ENCODE measurements around the gene ARFIP1.
"Not testable (repeated sequence)": the region's sequence is repeated elsewhere in the genome, so short reads cannot be mapped to it uniquely, and the experiment has no call there.

Gene ARFIP1

DNA sequence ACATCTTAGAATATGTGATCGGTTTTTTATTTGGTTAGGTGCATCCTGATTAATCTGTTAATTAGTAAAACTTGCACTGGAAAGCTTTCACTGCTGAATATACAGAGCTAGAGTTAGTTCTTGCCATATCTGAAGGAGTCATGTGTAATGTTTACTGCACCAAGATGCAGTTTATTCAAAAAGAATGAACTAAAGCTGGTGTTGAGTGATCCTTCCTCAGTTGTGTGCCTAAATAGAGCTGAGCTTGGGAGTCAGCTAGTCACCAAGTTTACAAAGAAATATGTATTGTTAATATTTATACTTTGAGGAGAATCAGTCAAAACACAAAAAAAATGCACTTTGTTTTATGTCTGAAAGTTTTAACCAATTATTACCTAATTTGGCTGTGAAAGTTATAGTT lies 102.2 kb downstream of the ARFIP1 start:
- H3K4me3 ChIP-seq (ENCODE audit: low read depth, low read length) = no peak overlapping the region
- no peak for DNase-seq (ENCODE audit: low read depth)

DNA sequence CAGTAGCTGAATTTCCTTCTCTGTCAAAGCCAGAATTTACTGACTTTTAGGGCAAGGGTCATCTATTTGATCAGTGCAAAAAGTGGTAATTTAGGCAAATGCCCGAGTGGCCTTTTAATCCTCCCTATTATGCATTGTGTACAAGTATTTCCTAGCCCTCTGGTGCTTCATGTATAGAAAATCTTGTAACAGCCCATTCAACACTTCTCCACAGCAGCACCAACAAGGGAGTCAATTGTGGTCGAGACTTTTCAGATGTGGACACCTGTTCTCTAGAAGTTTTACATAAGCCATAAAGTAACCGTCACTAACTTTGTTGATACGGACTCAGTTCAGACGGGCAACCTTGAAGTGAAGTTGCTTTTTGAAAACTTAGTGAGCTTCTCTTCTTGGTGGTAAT lies 105.4 kb downstream of the ARFIP1 start:
- no peak for DNase-seq (ENCODE audit: low read depth)
- H3K4me3 ChIP-seq (ENCODE audit: low read depth, low read length) = no peak overlapping the region

DNA sequence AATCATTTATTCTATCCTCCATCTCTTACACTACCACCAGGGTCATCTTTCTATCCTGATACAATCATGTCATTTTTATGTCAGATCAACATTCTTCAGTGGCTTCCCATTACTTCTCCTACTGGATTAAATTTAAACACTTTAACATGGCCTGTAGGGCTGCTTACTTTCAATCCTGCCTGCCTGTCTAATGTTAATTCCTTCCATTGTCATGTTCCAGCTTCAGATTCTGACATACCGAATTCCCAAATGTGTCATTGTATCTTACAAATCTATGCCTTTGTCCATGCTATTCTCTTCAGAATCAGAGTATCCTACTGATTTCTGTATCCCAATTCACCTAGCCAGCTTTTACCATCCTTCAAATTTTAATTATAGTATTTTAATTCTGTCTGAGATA lies 106.4 kb downstream of the ARFIP1 start:
- H3K4me3 ChIP-seq (ENCODE audit: low read depth, low read length) = no peak overlapping the region

DNA sequence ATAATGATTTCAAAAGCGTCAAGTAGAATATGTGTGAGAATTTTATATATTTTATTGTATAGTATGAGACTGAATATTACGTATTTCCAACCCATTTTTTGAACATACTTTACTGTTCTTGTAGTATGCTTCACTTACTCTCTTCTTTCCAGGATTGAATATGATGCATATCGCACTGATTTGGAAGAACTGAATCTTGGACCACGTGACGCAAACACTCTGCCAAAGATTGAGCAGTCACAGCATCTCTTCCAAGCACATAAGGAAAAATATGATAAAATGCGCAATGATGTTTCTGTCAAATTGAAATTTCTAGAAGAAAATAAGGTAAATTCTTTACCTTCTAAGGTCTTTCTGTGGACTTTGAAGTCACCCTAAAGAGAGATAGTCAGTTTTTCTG lies 108.2 kb downstream of the ARFIP1 start:
- DNase-seq (ENCODE audit: low read depth) = no peak
- no peak overlapping the region for H3K4me3 ChIP-seq (ENCODE audit: low read depth, low read length)

More for the DNA sequence above, 106.4 kb downstream of the ARFIP1 start:
- DNase-seq (ENCODE audit: low read depth) = no peak

DNA sequence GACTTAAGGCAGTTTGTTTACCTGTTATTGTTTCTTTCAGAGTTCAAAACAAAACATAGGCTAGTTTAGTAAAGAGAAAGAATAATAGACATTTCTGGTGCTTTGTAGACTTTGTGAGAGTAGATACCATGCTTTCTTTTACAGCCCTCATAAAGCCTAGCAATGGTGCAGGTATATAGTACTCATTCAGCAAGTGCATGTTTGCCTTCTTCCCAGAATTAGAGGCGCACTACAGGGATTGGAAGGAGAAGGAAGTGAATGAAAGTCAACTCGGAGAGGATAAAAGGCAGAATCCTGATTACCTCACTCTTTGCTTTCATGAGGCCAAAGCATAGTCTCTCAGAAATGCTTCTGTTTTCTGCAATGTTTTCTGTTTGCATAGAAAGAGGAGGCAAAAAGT lies 113.2 kb downstream of the ARFIP1 start:
- no peak for DNase-seq (ENCODE audit: low read depth)

DNA sequence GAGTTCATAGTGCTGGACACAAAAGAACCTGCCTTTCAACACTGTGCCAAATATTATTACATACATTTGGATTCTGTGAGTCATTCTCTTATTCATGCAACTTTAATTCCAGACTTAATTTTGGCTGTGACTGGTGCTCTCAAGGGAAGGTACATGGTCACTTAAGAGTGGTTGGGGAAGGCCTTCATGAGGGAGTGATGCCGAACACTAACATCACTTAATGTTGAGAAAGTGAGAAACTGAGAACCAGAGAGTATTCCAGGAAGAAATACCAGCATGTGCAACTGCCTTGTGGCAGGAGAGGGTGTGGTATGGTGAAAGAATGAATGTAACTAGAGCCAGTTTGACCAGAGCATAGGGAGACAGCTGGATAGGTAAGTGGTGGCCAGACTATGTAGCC lies 114.9 kb downstream of the ARFIP1 start:
- peak; percentile 18 for DNase-seq (ENCODE audit: low read depth)
- H3K4me3 ChIP-seq (ENCODE audit: low read depth, low read length) = no peak overlapping the region

More for the DNA sequence above, 113.2 kb downstream of the ARFIP1 start:
- no peak overlapping the region for H3K4me3 ChIP-seq (ENCODE audit: low read depth, low read length)

DNA sequence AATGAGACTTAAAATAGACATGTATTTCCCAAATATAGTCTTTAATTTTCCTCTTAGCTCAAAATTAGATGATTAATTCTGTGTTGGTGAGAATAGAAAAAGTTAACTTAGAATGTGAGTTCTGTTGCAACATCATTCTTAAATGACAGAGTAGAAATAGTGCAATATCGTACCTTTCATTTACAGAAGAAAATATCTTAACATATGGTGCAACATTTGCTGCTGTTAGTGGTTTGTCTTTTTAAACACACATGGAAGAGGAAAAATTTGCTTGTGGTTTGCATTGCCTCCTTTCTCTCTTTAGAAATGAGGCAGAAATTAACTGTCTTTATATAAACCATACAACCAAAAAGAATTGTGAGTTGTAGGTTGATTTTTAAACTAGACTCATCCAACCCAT lies 117.1 kb downstream of the ARFIP1 start:
- DNase-seq (ENCODE audit: low read depth) = no peak
- H3K4me3 ChIP-seq (ENCODE audit: low read depth, low read length) = no peak overlapping the region

DNA sequence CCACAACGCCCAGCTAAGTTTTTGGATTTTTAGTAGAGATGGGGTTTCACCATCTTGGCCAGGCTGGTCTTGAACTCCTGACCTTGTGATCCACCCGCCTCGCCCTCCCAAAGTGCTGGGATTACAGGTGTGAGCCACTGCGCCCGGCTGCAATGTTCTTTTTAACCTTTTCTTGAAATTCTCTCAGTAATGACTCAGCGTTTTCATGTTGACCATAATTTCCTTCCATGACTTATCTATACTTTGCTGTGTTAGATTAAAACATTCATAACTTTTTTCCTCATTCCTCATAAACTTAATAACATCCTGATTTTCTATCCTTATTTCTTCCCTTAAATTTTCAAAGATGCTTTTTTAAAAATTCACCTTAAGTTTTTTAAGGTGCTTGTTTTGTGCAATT lies 118.4 kb downstream of the ARFIP1 start:
- H3K4me3 ChIP-seq (ENCODE audit: low read depth, low read length); DNase-seq (ENCODE audit: low read depth): not testable (repeated sequence)

DNA sequence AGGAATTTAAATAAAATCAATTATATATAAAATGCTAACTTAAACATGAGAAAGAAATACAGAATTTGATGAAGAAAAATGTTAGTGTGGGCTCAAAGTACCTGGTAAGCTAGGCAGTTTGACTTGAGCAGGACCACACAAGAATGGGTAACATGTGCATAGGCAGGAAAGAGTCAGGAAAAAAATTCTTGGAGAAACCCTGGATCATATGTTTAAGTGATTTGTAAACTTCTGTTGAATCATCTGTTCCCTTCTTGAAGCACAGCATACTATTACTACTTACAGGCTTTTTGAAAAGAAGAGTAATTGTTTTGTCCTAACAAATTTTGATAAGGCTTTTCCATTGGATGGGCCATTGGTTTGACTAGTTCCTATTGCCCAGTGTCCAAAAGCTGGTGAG lies 118.9 kb downstream of the ARFIP1 start:
- H3K4me3 ChIP-seq (ENCODE audit: low read depth, low read length) = no peak overlapping the region

DNA sequence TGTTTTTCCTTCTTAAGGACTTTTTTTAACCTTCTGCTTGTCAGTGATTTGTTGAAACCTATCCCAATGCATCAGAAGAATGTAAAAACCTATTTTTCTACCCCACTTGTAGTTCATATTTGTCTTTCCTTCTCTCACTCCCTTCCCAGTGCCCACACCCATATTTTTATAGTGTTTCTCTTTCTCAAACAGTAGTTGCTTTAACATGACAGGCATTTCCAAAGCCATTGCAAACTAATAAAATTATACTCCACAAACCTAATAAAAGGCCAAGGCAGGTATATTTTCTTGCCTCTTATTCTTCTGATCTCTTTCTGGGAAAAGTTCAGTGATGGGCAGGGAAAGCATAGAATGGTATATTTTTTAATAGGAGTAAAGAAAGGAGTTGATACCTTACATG lies 120.6 kb downstream of the ARFIP1 start:
- no peak for DNase-seq (ENCODE audit: low read depth)
- no peak overlapping the region for H3K4me3 ChIP-seq (ENCODE audit: low read depth, low read length)

More for the DNA sequence above, 118.9 kb downstream of the ARFIP1 start:
- DNase-seq (ENCODE audit: low read depth) = no peak

DNA sequence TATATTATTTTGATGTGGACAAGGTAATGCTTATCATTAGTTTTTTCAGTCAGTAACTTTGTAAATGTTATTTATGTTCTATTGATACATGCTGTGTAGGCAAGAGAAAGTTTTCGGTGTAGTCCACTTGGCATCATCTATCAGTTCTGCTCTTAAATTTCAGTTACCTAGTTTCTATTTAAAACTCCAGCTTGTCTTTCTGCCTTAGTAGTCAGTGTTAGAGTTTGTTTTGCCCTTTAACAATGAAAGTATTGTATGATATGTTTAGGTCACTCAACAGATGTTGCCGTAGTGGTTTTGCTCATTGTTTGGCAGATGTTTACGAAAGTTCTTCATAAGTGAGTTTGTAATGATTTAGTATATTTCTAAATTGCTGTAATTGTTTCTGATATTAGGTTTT lies 121.5 kb downstream of the ARFIP1 start:
- H3K4me3 ChIP-seq (ENCODE audit: low read depth, low read length) = no peak overlapping the region
- DNase-seq (ENCODE audit: low read depth) = no peak

DNA sequence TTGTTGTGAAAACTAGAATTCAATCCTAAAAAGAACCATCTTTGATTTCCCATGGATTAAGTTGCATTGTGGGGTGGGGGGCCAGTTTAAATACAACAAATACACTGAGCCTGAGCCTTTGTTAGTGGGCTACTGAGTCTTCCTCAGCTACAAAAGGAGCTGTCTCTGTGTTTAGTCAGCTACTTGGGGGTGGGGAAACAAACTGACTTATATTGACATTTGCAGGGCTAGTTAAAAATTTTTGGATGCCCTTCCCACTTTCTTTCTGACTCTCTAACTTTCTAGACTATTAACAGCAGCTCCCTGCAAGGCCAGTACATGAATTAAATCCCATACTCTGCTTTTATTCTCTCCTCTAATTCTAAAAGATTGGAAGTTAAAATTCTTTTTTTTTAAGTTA lies 123.9 kb downstream of the ARFIP1 start:
- H3K4me3 ChIP-seq (ENCODE audit: low read depth, low read length) = no peak overlapping the region
- DNase-seq (ENCODE audit: low read depth) = no peak

DNA sequence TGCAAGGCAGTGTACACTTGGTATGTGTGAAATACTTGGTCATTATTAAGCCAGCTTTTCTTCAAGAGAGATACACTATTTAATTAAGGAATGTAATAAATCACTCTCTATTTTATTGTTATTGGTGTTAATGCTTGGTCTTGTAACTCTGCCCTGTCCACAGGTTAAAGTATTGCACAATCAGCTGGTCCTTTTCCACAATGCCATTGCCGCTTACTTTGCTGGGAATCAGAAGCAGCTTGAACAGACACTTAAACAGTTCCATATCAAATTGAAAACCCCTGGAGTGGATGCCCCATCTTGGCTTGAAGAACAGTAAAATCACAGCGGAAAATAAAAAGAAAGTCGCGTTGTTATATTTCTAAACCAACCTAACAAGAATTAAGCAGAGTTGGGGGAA lies 130.1 kb downstream of the ARFIP1 start:
- H3K4me3 ChIP-seq (ENCODE audit: low read depth, low read length) = no peak overlapping the region
- no peak for DNase-seq (ENCODE audit: low read depth)

DNA sequence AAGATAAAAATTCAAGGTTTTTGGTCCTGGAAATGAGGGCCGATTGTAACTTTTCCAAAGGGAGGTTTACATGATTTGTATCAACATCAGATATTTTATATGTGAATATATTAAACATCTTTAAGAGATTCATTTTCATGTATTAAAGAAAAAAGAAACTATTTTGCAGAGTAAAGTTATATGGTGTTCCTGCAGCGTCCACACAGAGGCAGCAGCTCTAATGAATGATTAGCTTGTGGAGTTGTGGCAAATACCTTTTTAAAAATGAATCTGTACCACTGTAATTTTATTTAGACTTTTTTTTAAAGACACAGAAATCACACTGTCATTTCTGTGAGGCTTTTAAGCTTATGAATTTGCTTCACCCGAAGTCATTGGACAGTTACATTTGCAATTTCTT lies 130.8 kb downstream of the ARFIP1 start:
- H3K4me3 ChIP-seq (ENCODE audit: low read depth, low read length) = no peak overlapping the region
- no peak for DNase-seq (ENCODE audit: low read depth)

DNA sequence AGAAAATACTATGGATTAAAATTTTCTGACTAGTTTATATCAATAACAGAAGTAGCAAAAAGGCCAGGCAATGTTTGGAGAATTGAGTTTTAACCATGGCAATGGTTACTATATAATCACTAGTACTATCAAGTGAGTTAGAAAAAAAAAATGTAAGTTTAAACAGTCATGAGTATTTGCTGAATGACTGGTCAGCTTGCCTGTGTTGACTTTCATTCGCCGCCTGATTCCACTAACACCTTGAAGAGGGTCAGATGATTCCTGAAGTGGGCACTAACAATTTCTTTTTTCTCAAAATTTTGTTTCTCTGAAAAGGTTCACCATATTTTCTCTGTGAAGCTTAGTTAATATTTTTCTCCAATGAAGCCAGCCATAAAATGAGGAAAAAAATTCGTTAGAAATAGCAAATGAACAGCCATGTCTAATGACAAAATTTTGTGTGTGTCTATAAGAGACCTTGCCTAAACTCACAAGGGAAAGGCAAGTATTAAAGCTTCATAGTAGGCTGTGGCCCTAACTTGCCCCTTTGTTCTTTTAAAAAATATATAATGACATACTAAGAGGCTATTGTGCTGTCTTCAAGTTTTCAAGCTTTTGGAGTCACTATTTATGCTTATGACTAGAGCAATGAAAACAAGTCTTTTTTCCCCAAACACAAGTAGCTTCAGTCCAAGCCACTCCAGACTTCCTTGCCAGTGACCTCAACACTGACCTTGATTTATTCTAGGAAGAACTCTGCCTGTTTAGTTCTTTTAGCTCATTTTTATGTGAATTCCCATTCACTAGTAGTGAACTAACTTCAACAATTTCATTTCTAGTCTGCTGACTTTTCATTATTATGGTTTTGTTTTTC lies 138.0 kb downstream of the ARFIP1 start:
- H3K4me3 ChIP-seq (ENCODE audit: low read depth, low read length) = no peak overlapping the region
- no peak for DNase-seq (ENCODE audit: low read depth)

DNA sequence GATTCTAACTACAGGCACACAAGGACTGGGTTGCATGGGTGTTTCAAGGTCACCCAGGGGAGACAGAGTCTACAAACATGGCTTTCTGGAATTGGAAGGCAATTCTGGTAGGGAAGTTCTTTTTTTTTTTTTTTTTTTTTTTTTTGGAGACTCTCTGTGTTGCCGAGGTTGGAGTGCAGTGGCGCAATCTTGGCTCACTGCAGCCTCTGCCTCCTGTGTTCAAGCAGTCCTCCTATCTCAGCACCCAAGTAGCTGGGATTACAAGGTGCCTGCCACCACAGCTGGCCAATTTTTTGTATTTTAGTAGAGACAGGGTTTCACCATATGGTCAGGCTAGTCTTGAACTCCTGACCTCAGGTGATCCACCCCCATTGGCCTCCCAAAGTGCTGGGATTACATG lies 140.1 kb downstream of the ARFIP1 start:
- no peak for DNase-seq (ENCODE audit: low read depth)
- H3K4me3 ChIP-seq (ENCODE audit: low read depth, low read length) = no peak overlapping the region

DNA sequence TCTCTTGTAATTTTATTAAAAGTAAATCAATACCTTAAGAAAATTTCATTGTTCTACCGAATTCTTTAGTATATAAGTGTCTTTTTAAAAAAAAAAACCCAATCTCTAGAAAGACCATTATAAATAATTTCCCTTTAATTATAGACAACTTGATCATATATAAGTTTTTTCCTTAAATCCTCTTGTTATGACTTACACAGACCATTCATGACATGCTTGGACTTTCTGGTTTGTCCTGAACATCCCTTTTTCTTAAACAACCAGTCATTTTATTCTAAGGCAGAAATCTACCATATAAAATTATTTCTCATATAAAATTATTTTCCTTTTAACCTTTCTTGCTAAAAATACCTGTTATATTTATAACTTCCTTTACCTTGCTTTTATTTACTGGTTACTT lies 141.0 kb downstream of the ARFIP1 start:
- H3K4me3 ChIP-seq (ENCODE audit: low read depth, low read length) = no peak overlapping the region
- DNase-seq (ENCODE audit: low read depth) = no peak

DNA sequence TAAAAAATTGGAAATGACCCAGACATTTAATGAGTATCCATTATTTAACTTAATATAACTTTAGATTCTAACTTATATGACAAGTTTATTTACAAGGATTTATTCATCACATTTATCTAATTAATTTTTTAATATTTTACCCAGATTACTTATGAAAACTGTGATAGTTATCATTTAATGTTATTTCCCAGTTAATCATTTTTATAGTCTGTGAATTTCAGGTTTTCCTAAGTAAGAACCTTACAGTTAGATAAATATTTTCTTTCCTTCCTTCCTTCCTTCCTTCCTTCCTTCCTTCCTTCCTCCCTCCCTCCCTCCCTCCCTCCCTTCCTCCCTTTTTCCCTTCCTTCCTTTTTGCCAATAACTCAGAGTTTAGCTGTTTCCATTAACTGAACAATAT lies 141.5 kb downstream of the ARFIP1 start:
- DNase-seq (ENCODE audit: low read depth) = no peak
- H3K4me3 ChIP-seq (ENCODE audit: low read depth, low read length) = no peak overlapping the region

DNA sequence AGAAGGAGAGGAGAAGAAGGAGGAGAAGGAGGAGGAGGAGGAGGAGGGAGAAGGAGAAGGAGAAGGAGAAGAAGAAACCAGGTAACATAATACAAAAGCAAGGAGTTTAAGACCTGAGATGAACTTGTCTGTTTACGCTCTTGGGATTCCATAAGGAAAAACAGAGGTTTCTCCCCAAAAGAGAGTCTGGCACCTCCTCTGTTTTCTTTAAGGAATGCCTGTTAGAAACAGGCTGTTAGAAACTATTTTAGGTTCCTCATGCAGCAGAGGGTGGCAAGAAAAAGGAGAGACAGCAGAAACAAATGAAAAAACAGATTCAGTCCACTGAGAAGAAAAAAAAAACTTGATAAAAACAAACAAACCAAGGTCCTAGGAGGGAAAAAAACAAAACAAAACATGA lies 146.1 kb downstream of the ARFIP1 start:
- DNase-seq (ENCODE audit: low read depth) = no peak
- H3K4me3 ChIP-seq (ENCODE audit: low read depth, low read length) = no peak overlapping the region

DNA sequence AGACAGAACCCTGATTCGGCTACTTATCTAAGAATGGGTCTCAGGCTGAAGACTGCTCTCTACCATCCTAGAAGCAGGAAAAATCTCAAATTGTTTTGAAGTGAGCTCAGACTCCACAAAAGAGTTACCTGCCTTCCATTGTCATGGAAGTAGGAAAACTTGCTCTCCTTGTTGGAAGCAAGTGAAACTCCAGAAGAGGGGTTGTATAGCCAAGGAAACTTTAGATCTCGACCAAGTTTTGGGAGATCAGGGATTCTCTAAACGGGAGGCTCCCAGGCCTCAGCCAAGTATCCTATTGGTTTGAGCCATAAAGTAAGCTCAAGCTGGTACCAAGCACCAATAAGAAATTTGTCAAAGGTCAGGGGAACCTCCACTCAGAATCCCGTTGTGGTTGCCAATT lies 147.2 kb downstream of the ARFIP1 start:
- DNase-seq (ENCODE audit: low read depth) = no peak
- no peak overlapping the region for H3K4me3 ChIP-seq (ENCODE audit: low read depth, low read length)

DNA sequence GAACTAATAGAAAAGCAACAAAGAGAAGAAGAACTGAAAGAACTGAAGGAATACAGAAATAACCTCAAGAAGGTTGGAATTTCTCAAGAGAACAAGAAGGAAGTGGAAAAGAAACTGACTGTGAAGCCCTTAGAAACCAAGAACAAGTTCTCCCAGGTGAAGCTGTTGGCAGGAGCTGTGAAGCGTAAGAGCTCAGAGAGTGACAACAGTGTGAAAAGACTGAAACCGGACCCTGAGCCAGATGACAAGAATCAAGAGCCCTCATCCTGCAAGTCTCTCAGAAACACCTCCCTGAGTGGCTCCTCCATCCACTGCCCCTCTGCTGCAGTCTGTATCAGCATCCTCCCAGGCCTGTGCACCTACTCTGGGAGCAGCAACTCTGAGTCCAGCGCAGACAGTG lies 148.0 kb downstream of the ARFIP1 start:
- DNase-seq (ENCODE audit: low read depth) = no peak
- H3K4me3 ChIP-seq (ENCODE audit: low read depth, low read length) = no peak overlapping the region

DNA sequence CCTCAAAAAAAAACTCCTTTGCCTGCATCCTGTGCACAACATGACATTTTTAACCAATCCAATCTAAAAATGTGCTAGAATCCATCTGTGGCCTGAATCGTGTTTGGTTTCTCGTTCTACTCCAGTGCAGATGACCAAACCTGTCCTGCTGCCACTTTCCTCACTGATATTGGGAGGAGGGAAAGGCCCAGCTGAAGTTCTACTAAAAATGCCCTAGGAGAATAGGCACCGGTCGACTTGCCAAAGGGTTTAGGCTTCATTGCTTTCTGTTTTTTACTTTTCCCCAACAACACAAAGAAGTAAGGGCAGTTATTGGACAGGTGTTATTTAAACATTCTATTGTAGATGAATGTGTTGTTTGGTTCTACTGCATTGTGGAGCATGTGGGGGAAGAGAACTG lies 148.5 kb downstream of the ARFIP1 start:
- no peak for DNase-seq (ENCODE audit: low read depth)
- H3K4me3 ChIP-seq (ENCODE audit: low read depth, low read length) = no peak overlapping the region
